ENCODE results near the gene TMEM132C.

GRCh38 chr12:128450810-128451209, 183.8 kb downstream of the TMEM132C start:
- TF ChIP-seq TAF1 (IDR thresholded peaks at IDR 0.05; ENCODE audit: borderline replicate concordance, low read depth, low read length), result no peak
- no peak for TF ChIP-seq POLR2A (IDR thresholded peaks at IDR 0.05; ENCODE audit: low read depth, low read length)
- TF ChIP-seq POLR2AphosphoS5 (IDR thresholded peaks at IDR 0.05; ENCODE audit: low read depth, low read length), result no peak
